Measurements from ENCODE around the gene PPP6R1. TPM values are rescaled to one million over a fixed set of nuclear protein-coding genes. Genes with fewer than 3 reads are reported as not detected.

PPP6R1 gene
- total RNA-seq, 4 donors from 2014 or later, result 5.6 to 70.4 (median 16.3) TPM

DNA sequence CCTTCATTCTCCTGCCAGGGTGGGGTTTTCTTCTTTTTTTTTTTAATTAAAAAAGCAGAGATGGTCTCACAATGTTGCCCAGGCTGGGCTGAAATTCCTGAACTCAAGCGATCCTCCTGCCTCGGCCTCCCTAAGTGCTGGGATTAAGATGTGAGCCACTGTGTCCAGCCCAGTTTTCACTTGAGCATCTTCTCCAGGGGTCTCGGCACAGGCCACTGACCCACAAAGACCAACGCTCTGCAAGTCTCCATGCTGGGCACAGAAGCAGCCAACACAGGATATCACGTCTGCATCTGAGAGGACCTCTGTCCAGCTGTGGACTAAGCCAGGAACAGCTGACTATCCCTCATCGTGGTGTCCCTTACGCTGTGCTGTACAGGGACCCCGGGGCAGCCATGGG, 20.8 kb downstream of the PPP6R1 start:
- H3K27ac ChIP-seq, result no peak overlapping the region
- H3K9me3 ChIP-seq, result no peaks in the 10 kb centered on the region
- TF ChIP-seq POLR2A (IDR thresholded peaks at IDR 0.05), result no peak
- TF ChIP-seq, protein P1, sequence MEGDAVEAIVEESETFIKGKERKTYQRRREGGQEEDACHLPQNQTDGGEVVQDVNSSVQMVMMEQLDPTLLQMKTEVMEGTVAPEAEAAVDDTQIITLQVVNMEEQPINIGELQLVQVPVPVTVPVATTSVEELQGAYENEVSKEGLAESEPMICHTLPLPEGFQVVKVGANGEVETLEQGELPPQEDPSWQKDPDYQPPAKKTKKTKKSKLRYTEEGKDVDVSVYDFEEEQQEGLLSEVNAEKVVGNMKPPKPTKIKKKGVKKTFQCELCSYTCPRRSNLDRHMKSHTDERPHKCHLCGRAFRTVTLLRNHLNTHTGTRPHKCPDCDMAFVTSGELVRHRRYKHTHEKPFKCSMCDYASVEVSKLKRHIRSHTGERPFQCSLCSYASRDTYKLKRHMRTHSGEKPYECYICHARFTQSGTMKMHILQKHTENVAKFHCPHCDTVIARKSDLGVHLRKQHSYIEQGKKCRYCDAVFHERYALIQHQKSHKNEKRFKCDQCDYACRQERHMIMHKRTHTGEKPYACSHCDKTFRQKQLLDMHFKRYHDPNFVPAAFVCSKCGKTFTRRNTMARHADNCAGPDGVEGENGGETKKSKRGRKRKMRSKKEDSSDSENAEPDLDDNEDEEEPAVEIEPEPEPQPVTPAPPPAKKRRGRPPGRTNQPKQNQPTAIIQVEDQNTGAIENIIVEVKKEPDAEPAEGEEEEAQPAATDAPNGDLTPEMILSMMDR (IDR thresholded peaks at IDR 0.05), result no peak
- H3K36me3 ChIP-seq, result no peaks in the 10 kb centered on the region
- intact Hi-C loops (cut with DNase I; ENCODE audit: low total_unique reads), result no loop called here
- H3K27me3 ChIP-seq, result no peaks in the 10 kb centered on the region
- H3K4me1 ChIP-seq, result no peaks in the 10 kb centered on the region
- H3K4me3 ChIP-seq, result no peak overlapping the region
- DNase-seq, result no peak

GRCh38 chr19:55232986-55233385, 25.8 kb downstream of the PPP6R1 start:
- intact Hi-C loops (cut with DNase I; ENCODE audit: low total_unique reads), result no loop called here
- Histone ChIP-seq H3K27ac (no peak overlapping the region), H3K36me3 (no peaks in the 10 kb centered on the region)

GRCh38 chr19:55232286-55232602, 26.6 kb downstream of the PPP6R1 start:
- Histone ChIP-seq H3K4me1 (no peaks in the 10 kb centered on the region), H3K36me3 (no peaks in the 10 kb centered on the region), H3K27me3 (no peaks in the 10 kb centered on the region), H3K9me3 (no peaks in the 10 kb centered on the region), H3K27ac (no peak overlapping the region), H3K4me3 (no peak overlapping the region)
- no peak for DNase-seq
- no peak for TF ChIP-seq POLR2A (IDR thresholded peaks at IDR 0.05)
- TF ChIP-seq, protein P1 (IDR thresholded peaks at IDR 0.05), result no peak
- intact Hi-C loops (cut with DNase I; ENCODE audit: low total_unique reads), result no loop called here

More at GRCh38 chr19:55232986-55233385, 25.8 kb downstream of the PPP6R1 start:
- TF ChIP-seq, protein P1 (IDR thresholded peaks at IDR 0.05), result no peak
- TF ChIP-seq POLR2A (IDR thresholded peaks at IDR 0.05), result no peak
- no peaks in the 10 kb centered on the region for H3K9me3 ChIP-seq
- no peak for DNase-seq
- no peaks in the 10 kb centered on the region for H3K4me1 ChIP-seq
- no peaks in the 10 kb centered on the region for H3K27me3 ChIP-seq
- no peak overlapping the region for H3K4me3 ChIP-seq

DNA sequence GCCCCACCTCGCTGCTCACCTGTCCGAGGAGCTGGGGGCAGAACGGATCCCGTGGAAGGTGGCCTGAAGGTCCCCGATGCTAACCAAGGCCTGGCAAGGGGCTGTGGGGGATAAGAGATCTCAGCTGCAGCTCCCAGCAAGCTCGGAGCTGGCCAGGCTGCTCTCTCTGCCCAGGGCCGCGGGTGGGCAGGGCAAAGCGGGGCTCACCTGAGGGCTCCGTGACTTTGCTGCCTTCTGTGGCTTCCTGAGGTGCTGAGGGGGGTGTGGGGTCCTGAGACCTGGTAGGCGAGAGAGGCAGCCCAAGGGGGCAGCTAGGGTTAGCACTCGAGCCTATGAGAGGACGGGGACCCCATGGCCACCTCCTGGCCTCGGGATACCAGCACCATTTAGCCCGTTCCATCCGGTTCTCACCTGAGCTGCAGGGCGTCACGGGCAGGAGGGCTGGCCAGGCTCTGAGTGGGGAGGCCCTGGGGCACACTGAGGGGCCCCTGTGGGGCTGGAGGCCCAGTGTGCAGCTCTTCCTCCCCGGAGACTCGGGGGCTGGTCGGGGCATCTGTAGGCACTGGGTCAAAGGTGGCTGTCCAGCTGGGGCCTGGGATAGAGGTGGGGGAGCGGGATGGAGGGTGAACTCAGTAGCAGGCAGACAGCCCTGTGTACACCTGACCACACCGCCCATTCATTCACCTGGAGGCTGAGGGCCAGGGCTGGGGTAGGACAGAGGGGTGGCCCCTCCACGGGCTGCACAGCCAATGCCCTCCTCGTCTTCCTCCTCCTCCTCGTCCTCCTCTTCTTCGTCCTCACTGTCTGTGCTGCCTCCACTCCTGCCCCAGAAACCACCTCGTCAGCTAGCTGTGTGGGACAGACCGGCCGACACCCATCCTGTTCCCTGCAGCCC, 27.2 kb downstream of the PPP6R1 start:
- Histone ChIP-seq H3K9me3 (no peaks in the 10 kb centered on the region), H3K27ac (no peak overlapping the region), H3K27me3 (no peaks in the 10 kb centered on the region), H3K4me1 (no peaks in the 10 kb centered on the region), H3K4me3 (no peak overlapping the region), H3K36me3 (no peaks in the 10 kb centered on the region)
- TF ChIP-seq, protein P1 (IDR thresholded peaks at IDR 0.05), result no peak
- TF ChIP-seq POLR2A (IDR thresholded peaks at IDR 0.05), result no peak
- DNase-seq, result no peak
- intact Hi-C loops (cut with DNase I; ENCODE audit: low total_unique reads), result no loop called here

- TF ChIP-seq, protein P1 (IDR thresholded peaks at IDR 0.05), result no peak
- no peak for TF ChIP-seq POLR2A (IDR thresholded peaks at IDR 0.05)
- intact Hi-C loops (cut with DNase I; ENCODE audit: low total_unique reads), result no loop called here
- Histone ChIP-seq H3K4me1 (no peaks in the 10 kb centered on the region), H3K9me3 (no peaks in the 10 kb centered on the region), H3K27ac (no peak overlapping the region), H3K27me3 (no peaks in the 10 kb centered on the region), H3K4me3 (no peak overlapping the region), H3K36me3 (no peaks in the 10 kb centered on the region)
- DNase-seq, result no peak
These were observed 28.0 kb downstream of the PPP6R1 start for GRCh38 chr19:55230780-55231179.

Data from uterus (tissue), 4 donors.